Lung microvascular endothelial cell (primary cell): Measurements from ENCODE around the gene PPP6R2. TPM values are rescaled to one million over a fixed set of nuclear protein-coding genes. Genes with fewer than 3 reads are reported as not detected.

Source experiments
- DNase-seq, 2 donors: peaks; one replicate each; pipeline versions ENCODE4 v3.0.0 to v3.0.0-alpha.2; 2010; ENCODE audit warnings: low read depth in 2 of 2
- total RNA-seq: library from RNA; depleted of rRNA; stranded (reverse); fragments of >200 nt; gene quantifications from 2 replicates; pipeline ENCODE4 v1.2.1, GENCODE V29; 2014

Gene PPP6R2, protein sequence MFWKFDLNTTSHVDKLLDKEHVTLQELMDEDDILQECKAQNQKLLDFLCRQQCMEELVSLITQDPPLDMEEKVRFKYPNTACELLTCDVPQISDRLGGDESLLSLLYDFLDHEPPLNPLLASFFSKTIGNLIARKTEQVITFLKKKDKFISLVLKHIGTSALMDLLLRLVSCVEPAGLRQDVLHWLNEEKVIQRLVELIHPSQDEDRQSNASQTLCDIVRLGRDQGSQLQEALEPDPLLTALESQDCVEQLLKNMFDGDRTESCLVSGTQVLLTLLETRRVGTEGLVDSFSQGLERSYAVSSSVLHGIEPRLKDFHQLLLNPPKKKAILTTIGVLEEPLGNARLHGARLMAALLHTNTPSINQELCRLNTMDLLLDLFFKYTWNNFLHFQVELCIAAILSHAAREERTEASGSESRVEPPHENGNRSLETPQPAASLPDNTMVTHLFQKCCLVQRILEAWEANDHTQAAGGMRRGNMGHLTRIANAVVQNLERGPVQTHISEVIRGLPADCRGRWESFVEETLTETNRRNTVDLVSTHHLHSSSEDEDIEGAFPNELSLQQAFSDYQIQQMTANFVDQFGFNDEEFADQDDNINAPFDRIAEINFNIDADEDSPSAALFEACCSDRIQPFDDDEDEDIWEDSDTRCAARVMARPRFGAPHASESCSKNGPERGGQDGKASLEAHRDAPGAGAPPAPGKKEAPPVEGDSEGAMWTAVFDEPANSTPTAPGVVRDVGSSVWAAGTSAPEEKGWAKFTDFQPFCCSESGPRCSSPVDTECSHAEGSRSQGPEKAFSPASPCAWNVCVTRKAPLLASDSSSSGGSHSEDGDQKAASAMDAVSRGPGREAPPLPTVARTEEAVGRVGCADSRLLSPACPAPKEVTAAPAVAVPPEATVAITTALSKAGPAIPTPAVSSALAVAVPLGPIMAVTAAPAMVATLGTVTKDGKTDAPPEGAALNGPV
- 32.9 and 37.7 TPM in 2 replicates for total RNA-seq

DNA sequence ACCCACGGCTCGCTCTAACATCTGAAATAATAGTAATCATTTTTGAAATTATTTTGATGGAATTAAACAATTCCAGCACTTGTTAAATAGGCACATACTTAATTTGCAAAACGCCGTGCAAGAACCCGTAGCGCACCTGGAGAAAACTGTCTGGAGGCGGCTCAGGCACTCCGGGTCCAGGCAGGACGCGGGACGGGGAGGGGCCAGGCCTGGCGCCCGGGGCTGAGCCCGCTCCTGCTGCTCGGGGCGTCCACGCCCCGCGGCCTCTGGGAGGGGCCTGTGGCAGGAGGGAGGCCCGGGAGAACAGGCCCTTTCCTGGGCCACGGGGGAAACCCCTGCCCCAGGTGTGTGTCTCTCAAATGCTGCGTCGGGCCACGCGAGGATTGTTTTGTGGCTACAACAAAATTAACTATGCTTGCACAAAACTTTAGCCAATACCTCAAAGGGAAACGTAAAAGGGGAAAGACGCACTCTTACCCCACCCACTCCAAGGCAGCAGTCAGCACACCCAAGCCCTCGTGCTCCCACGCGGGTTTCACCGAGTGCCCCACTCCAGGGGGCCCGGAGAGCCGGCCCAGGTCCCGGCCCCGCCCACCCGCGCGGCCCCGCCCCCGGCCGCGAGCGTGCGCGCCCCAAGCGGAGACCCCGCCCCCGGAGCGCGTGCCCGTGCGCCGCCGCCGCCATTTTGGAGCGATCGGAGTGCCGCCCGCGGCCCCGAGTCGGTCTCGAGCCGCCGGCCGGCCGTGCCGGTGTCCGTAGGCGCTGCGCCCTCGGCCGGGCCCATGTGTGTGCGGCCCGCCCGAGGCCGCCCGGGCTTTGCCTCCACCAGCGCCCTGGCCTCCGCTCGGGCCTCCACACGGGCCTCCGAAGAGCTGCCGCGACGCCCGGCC, at the start of gene PPP6R2:
Gene PPP6R2, plus strand, starts transcription at position 677 of the 890 bp plus-strand sequence. CDS start 50,582 bp downstream, outside the sequence.
- peak; percentile 69 to 81 for DNase-seq

DNA sequence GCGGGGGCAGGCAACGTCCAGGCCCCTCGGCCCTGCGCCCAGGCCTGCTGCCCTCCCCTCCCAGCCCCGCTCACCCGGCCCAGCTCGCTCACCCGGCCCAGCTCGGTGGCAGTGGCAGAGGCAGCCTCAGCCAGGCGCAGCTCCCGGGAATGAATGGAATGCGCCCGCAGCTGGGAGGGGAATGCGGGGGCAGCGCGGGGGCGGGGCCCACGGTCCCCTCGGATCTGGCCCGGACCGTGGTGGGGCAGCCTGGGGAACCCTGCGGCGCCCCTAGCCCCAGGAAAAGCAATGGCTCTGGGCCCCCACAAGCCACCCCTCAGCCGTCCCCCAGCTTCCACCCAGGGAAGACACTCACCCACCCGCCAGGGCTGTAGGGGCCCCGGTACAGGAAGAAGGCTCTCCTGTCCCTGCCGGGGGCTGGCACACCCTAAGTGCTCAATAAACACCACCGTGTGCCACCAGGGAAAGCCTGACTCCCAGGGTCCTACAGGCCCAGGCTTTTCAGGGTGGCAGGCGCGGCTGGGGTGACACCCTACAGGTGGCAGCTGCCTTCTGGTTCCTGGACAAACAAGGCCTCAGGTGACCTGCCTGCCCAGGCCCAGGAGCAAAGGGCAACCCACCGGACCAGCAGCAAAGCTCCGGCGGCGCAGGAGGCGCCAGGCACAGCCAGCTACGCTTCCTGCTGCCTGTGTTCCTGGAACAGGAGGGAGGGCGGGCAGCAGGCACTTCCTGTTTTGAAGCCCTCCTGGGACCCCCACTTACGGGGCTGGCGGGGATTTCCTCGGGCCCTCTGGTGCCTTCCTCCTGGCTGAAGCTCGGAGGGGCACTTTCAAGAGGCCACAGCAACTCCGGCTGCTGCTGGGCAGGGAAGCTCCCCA, 49.4 kb upstream of the PPP6R2 start:
- peak; percentile 59 to 78 for DNase-seq

DNA sequence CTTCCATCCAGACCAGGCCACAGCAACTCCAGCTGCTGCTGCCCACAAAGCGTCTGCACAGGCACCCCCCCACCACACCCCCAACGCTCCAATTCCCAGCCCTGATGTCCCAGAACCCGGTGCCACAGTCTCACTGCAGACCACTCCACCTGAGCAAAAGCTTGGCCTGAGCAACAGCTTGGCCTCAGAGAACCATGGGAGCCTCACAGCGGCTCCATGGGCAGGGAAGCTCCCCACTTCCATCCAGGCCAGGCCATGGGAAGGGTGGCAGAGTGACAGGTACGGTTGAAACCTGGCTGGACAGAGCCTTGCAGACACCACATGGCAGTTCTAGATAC, 48.8 kb upstream of the PPP6R2 start:
- no peak for DNase-seq

DNA sequence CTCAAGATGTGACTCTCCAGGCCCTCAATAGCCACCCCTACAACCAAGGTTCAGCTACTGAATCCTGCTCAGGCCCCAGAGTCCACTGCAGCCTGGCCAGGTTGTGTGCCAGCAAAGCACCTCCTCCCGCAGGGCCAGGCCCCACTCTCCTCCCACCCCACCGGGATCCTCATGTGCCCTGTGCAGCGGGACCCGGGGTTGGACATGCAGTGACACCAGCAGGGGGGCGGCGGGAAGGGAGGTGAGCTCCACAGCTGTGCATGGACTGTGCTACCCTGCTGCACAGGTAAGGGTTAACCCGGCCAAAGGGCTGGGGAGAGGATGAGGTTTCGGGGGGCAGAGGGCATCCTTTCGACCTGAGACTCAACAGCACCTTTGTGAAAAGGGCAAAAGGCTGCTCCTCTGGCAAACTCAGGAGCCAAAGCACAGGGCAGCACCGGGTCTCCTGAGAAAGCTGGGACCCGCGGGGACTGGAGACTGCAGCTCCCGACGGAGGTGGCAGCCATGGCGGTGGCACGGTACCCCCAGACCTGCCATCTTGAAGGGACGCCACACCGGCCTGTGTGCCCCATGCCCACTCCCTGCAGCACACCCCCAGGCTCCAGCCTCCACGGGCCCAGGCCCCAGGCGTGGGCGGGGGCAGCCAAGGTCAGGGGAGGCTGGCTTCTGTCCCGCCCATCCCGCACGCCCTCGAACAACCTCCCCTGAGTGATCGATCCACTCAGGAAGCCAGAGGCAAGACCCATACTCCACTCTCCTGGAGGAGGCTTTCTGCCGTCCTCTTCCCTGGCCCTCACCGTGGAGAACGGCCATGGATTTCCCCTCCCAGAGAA, 46.3 kb upstream of the PPP6R2 start:
- no peak for DNase-seq

DNA sequence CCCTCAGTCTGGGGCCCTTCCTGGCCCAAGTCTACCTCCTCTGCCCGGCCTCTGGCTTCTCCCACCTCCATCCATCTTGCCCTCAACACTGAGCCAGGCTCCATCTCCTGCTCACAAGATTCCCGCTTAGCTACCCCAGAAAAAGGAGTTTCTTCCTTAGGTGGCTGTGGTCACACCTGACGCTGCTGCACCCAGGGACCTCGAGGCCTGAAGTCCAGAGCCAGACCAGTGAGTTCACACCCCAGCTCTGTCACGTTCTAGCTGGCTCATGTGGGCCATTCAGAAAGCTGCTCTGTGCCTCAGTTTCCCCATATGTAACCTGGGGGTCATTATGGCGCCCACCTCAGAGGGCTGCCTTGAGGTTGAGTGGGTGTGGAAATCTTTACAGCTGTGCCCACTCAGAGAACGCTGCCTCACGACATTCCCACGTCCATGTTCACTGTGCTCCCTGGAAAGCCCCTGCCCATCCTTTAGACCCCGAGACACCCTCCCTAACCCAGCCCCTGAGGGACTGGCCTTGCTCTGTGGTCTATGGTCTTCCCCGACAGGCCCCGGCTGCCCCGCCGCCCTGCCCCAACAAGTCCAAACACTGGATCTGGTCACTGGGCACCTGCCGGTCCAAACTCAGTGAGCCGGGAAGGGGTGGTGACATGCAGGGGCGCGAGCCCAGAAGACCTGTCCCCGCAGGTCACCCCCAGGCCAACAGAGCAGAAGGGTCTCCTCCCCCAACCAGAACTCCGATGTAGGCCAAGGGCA, 45.4 kb upstream of the PPP6R2 start:
- DNase-seq, result no peak

DNA sequence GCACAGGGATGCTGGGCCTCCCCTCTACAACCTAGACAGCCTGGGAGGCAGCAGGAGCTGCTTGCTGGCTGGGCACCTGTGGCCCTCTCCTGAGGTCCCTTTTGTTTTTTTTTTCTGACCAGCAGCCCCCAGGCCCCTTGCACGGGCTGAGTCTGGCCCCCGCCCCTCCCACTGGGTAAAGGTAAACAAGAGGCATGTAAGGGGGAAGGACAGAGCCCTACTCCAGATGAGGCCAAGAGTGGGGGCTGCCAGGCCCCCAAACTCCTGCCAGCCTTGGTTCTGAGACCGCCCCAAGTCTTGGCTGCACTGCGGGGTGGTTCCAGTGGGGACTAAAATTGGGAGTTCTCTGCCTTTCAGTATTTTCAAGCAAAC, 44.9 kb upstream of the PPP6R2 start:
- no peak for DNase-seq

DNA sequence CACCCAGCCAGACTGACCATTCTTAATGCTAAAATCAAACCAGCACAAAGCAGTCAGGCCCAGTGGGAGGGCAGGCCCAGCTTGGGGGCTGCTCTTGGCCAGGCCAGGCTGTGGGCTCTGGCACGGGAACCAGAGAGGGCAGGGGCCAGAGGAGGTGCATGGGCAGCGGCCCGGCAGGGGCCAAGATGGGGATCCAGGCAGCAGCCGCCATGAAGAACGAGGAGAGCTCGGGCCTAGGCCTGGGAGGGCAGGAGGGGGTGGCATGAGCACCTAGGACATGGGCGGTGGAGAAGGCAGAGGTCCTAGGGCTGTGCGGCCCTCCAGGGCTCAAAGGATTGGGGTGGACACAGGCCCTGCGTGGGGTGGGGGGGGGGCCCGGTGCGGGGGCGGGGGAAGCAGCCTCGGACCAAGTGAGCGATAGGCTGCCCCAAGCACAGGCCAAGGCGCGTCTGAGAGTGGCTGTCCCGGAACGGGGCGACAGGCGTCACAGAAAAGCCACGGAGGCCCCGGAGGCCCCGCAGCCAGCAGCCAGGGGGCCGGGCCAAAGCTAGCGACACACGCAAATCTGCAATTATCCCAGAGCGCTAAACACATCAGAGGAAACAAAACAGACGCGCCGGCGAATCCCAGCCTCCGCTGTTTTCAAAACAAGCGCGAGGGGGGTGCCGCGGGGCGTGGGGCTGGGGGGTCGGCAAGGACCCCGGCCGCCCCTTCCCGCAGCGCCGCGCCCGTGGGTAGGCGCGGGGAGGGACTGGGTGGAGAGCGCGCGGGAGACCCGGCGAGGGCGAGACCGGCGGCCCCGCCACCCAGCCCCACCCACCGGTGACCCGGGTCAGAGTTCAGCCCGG, 44.0 kb upstream of the PPP6R2 start:
- DNase-seq, result peak; percentile 47 to 61

DNA sequence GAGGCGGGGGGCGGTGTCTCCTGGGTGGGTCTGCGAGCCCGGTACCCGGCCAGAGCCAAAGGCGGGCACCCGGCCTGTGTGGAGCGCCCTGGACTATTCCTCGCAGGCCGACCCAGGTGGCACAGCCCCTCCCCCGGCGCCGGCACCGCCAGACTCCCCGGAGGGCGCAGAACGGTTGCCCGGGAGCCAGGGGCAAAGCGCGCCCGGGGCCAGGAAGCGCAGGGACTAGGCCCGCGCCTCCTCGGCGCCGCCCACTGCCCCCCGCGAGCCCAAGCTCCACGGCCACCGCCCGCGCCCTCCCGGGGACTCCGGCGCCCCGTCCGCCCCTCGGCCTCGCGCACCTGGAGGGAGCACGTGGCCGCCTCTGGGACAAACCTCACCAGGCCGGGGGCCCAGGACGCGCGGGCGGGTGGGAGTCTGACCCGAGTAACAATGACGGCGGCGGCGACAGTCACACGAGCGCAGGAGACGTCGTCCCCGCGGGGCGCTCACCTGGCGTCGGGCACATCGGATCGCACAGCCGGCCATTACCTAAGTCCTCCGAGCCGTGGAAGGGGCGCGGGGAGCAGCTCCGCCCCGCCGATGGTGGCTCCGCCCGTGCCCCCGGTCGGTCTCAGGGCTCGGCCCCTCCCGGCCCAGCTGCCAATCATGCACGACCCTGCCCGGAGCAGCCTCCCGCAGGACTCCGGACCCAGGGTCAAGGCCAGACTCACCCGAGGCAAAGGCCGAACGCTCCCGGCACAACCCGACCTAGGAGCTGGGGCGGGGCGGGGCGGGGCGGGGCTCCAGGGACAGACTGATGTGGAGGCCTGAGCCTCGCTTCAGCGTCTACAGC, 43.1 kb upstream of the PPP6R2 start:
- DNase-seq, result no peak

DNA sequence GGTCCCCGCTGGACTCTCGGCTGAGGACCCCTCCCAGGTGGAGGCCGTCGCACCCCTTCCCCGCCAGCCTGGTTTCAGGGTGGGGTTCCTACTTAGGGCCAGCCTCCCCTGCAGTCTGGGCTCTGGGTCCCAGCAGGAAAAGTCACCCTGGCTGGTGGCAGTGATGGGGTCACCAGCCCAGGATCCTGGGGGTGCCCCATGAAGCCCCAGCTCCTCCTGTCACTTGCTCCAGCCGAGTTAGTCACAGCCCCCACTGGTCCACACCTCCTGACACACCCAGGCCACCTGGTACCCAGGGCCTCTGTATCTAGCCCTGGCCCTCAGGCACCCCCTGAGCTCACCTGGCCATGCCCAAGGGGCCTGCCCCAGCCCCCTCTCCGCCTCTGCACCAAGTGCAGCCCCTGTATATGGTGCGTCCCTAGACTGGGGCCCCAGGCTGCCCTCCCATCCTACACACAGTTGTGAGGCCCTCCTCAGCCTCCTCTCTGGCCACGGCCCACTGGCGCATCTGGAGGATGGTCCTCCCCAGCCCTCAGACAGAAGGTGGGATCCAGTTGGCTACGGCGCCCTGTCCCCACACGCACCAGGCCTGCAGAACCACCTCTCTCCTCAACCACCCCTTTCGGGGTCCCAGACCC, 42.4 kb upstream of the PPP6R2 start:
- no peak for DNase-seq

DNA sequence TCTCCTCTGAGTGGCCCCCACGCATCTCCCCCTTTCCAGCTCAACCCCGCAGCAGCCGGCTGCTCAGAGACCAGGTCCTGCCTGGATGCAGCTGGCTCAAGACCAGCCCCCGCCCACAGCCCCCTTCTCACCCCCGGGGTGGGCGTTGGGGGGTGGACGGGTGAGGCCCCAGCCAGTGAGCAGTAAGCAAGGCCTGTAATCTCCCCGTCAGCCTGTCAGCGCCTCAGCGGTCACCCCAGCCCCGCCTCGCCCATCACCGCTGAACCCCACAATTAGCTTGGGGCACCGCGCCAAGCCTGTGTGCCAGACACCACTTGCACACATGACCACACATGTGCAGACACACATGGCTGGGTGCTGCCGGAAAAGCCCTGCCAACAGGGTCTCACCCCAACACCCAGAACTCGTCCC, 41.5 kb upstream of the PPP6R2 start:
- DNase-seq, result no peak

DNA sequence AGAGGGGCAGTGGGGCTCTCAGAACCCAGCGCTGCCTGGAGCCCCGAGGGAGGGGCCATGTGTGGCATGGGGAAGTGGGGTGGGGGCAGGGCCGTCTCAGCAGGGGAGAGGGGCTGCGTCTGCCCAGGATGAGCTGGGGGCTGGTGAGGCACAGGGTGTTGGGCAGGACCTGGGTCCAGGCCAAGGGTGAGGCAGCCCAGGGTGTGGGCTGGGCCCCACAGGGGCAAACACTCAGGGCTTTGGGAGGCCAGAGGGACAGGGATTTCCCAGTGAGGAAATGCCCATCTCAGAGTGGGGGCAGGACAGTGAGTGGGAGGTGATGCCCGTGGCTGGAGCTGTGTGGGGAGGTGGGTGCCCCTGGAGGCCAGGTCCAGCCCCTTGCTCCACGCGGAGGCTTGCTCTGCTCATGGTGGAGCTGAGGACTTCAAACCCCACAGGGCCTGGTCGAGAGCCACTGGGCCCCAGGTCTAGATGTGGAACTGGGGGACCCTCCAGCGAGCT, 41.0 kb upstream of the PPP6R2 start:
- no peak for DNase-seq

DNA sequence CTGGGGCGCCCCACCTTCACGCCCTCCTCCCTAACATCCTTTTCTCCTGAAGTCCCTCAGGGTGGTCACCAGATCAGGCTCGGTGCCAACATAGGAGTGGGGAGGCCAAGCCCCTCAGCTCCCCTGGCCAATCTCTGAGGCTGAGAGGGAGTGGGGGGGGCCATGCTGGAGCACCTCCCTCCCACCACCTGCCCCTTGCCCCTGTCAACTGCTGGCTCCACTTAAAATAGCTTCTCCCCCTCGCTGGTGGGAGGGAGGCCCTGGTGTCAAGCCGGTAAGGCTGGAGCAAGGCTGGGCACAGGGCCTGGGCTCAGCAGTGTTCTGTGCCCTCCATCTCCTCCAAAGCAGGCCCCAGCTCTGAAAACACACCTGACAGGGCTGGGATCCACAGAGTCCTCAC, 40.6 kb upstream of the PPP6R2 start:
- no peak for DNase-seq

DNA sequence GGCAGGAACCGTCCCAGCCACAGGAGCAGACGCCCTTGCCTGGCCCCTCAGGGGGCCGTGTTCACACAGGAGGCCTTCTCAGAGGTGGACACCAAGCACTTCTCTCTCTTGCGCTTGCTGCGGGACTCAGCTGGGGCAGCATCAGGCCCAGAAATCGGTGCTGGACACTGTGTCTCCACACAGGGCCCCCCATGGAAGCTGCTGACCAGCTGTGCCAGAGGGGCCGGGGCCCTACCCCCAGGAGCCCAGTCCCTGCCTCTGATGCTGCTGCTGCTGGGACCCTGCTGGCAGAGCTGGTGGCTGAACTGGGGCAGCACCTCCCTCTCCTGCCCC, 39.6 kb upstream of the PPP6R2 start:
- DNase-seq, result no peak

DNA sequence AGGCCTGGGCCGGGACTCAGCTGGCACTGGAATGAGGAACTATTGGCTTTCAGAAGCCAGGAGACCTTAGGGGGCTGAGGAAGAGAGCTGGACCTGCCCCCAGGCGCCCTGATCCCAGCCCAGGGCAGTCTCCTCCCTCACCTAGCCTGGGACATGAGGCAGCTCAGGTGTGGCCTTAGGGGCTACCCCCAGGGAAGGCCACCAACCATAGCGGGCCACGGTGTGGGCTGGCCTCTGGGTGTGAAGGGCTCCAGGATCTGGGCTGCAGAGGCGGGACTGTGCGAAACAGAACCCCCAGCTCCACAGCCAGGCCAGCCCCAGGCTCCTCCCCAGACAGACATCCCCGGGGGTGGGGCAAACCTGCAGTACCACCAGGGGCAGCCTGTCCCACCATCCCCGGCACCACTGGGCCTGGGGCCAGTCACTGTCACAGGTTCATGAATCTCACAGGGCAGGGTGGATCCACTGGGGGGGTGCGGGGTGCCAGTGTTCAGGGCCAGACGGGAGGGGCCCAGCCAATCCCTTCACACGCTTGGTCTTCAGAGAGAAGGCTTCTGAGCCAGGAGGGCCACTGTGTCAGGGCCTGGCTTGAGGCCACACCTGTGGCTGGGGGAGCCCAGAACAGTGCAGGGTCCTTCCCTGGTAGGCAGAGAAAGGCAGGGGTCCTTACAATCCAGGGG, 39.1 kb upstream of the PPP6R2 start:
- DNase-seq, result peak in 1 of 2 donors; percentile 47

DNA sequence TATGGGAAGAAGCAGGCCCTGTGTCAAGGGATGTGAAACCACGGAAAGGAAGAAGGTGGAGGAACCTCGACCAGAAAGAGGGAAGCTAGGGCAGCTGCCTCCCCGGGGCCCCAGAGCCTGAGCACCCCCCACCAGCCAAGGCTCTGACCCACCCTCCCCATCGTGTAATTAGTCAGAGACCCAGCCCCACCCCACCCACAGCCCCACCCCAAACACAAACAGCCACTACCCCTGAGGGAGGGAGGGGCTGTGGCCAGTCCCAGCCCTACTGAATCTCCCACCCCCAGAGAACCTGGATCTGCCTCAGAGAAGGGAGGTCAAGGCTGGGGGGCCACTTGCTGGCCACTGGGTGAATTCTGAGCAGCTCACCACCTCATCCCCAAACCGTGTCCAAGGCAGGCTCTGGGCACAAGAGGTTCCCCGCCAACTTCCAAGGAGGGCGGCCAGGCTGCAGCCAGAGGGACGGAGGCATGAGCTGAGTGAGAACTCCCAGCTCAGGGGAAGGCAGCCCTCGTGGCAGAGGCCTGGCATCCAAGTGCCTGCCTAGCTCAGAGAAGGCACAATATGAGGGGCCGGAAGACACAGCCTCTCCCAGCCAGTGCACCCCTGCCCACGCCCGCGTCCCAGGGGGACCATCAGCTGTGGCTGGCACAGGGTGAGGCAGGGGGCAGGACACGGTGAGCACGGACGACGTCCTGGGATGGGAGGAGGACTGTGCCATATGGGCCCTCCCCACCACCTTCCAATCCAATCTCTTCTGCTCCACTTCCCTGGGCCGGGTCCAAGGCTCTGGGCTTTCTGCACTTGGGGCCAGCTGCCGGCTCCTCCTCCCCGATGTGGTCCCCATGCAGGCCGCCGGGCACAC, 38.4 kb upstream of the PPP6R2 start:
- no peak for DNase-seq
